Prostate gland (tissue), 2 donors: Measurements from ENCODE around the gene TMEM131L.

ENCODE experiments used
- CTCF ChIP-seq, 4 experiments: fragments of 200-600 bp in 2 of 4; fragments of 450-650 bp in 2 of 4; sonication (generic) in 2 of 4; IDR thresholded peaks; 1 replicate in 3 of 4; 2 replicates in 1 of 4; pipeline ENCODE4 v1.5.1; 2016 to 2019; ENCODE audit warnings: antibody characterized with exemption in 4 of 4, mild to moderate bottlenecking in 2 of 4, moderate library complexity in 2 of 4
- POLR2A ChIP-seq: fragments of 450-650 bp; IDR thresholded peaks from one replicate; pipeline ENCODE4 v1.6.1; 2016; ENCODE audit warnings: antibody characterized with exemption, mild to moderate bottlenecking
- POLR2AphosphoS5 ChIP-seq: sonication (generic); formaldehyde crosslinking; IDR thresholded peaks from one replicate; pipeline ENCODE4 v1.6.1; 2017; ENCODE audit warnings: antibody characterized with exemption

- TF ChIP-seq CTCF (IDR thresholded peaks at IDR 0.05): no peak
- TF ChIP-seq POLR2A: no peak
- no peak for TF ChIP-seq POLR2AphosphoS5
These were observed 58.5 kb downstream of the TMEM131L start for GRCh38 chr4:153524682-153525081.
